K562 (cell line): ENCODE results near the gene STX2. TPM values are rescaled to one million over a fixed set of nuclear protein-coding genes. Genes with fewer than 3 reads are reported as not detected.

Experiments used
- CREB1 ChIP-seq, 2 experiments: sonication (generic) in 1 of 2; formaldehyde crosslinking in 1 of 2; IDR thresholded peaks; 2 replicates each; pipeline versions ENCODE4 v1.6.1 to v1.8.0; 2012 to 2022; ENCODE audit warnings: inconsistent platforms in 1 of 2, mild to moderate bottlenecking in 1 of 2, missing genetic modification reagents in 1 of 2, moderate library complexity in 1 of 2
- CSDE1 ChIP-seq, 2 experiments: fragments of 450-650 bp; IDR thresholded peaks; 2 replicates each; pipeline ENCODE4 v1.6.1; 2016; ENCODE audit warnings: mild to moderate bottlenecking in 1 of 2
- EHMT2 ChIP-seq: fragments of 450-650 bp; IDR thresholded peaks from 2 replicates; pipeline ENCODE4 v1.6.1; 2018; ENCODE audit warnings: antibody characterized with exemption
- ETV6 ChIP-seq, 3 experiments: fragments of 150-350 bp in 1 of 3; sonication (generic) in 1 of 3; formaldehyde crosslinking in 1 of 3; IDR thresholded peaks; 2 replicates each; pipeline versions ENCODE4 v1.6.1 to v1.8.0; 2014 to 2022; ENCODE audit warnings: borderline replicate concordance in 2 of 3, low read depth in 2 of 3, antibody characterized with exemption in 1 of 3, low read length in 1 of 3, mild to moderate bottlenecking in 1 of 3, missing genetic modification reagents in 1 of 3
- FOXA1 ChIP-seq: fragments of 450-650 bp; IDR thresholded peaks from 2 replicates; pipeline ENCODE4 v1.6.1; 2016; ENCODE audit warnings: mild to moderate bottlenecking, borderline replicate concordance
- FOXA3 ChIP-seq, 2 experiments: fragments of 450-650 bp in 1 of 2; sonication (generic) in 1 of 2; formaldehyde crosslinking; IDR thresholded peaks in 1 of 2; conservative IDR thresholded peaks in 1 of 2; 2 replicates each; pipeline versions ENCODE4 v1.4.0 to v1.8.0; 2020 to 2022; ENCODE audit warnings: mild to moderate bottlenecking in 2 of 2, missing genetic modification reagents in 1 of 2
- FOXK1 ChIP-seq: sonication (generic); formaldehyde crosslinking; IDR thresholded peaks from 2 replicates; pipeline ENCODE4 v1.8.0; 2022; ENCODE audit warnings: missing genetic modification reagents, mild to moderate bottlenecking, borderline replicate concordance
- FOXK2 ChIP-seq, 2 experiments: fragments of 450-650 bp; IDR thresholded peaks in 1 of 2; conservative IDR thresholded peaks in 1 of 2; 2 replicates each; pipeline ENCODE4 v1.6.1; 2016; ENCODE audit warnings: low read depth in 2 of 2, mild to moderate bottlenecking in 1 of 2
- GATAD2A ChIP-seq: fragments of 450-650 bp; IDR thresholded peaks from 2 replicates; pipeline ENCODE4 v1.6.1; 2017
- HDAC2 ChIP-seq: fragments of 450-650 bp; IDR thresholded peaks from 2 replicates; pipeline ENCODE4 v1.6.1; 2016; ENCODE audit warnings: mild to moderate bottlenecking
- HDAC6 ChIP-seq: IDR thresholded peaks from 2 replicates; pipeline ENCODE4 v1.6.1; 2012; ENCODE audit warnings: low read depth, mild to moderate bottlenecking, control low read depth, inconsistent platforms, low read length, moderate library complexity
- NFYB ChIP-seq: IDR thresholded peaks from 2 replicates; pipeline ENCODE4 v1.6.1; 2011; ENCODE audit warnings: mild to moderate bottlenecking, moderate library complexity; ENCODE audit not compliant: insufficient read length; ENCODE audit errors: extremely low read depth
- POLR2G ChIP-seq: fragments of 200-400 bp; formaldehyde crosslinking; IDR thresholded peaks from 2 replicates; pipeline ENCODE4 v1.6.1; 2017; ENCODE audit warnings: low read depth, mild to moderate bottlenecking, antibody characterized with exemption, low read length, moderate library complexity
- SETDB1 ChIP-seq: IDR thresholded peaks from one replicate; pipeline ENCODE4 v1.6.1; 2012; ENCODE audit warnings: low read length, control low read depth, inconsistent platforms
- SMARCB1 ChIP-seq: IDR thresholded peaks from 2 replicates; pipeline ENCODE4 v1.6.1; 2011; ENCODE audit warnings: improper control_type of control experiment, low read depth; ENCODE audit not compliant: insufficient read length
- SUPT5H ChIP-seq: fragments of 450-650 bp; IDR thresholded peaks from 2 replicates; pipeline ENCODE4 v1.6.1; 2016
- TEAD2 ChIP-seq: fragments of 450-650 bp; IDR thresholded peaks from 2 replicates; pipeline ENCODE4 v1.6.1; 2016; ENCODE audit warnings: missing genetic modification characterization, control low read depth, missing compliant biosample characterization
- ZKSCAN1 ChIP-seq: fragments of 150-350 bp; IDR thresholded peaks from 2 replicates; pipeline ENCODE4 v1.6.1; 2016; ENCODE audit warnings: low read depth, low read length
- ZNF140 ChIP-seq: fragments of 250-450 bp; sonication (Bioruptor Pico); IDR thresholded peaks from 2 replicates; pipeline ENCODE4 v1.8.0; 2021; ENCODE audit warnings: moderate library complexity, mild to moderate bottlenecking, inconsistent platforms
- ZNF212 ChIP-seq: fragments of 450-650 bp; formaldehyde crosslinking; IDR thresholded peaks from 2 replicates; pipeline ENCODE4 v1.4.0; 2020; ENCODE audit warnings: mild to moderate bottlenecking
- polyA plus RNA-seq, 8 experiments: library from polyadenylated mRNA; depleted of rRNA in 4 of 8; stranded (reverse) in 5 of 8; unstranded in 3 of 8; fragments of >200 nt; fragmentation: Nextera tagmentation in 2 of 8; fragmentation: Illumina TruSeq in 1 of 8; extraction: Ambion mirVana in 2 of 8; extraction: Trizol in 1 of 8; gene quantifications; 2 replicates each; pipeline versions ENCODE4 v1.2.1 to v1.2.3, GENCODE V29; 2011 to 2014; ENCODE audit warnings: inconsistent platforms in 1 of 8, missing spikeins in 1 of 8
- total RNA-seq, 7 experiments: library from RNA; depleted of rRNA in 6 of 7; stranded (reverse); fragments of >200 nt in 6 of 7; fragmentation: Illumina TruSeq in 2 of 7; extraction: Trizol in 2 of 7; gene quantifications; 2 replicates each; pipeline versions ENCODE4 v1.2.1 to v1.2.3, GENCODE V29; 2011 to 2021; ENCODE audit warnings: low replicate concordance in 1 of 7
- TF ChIP-seq, protein P1 (sequence below): fragments of 450-650 bp; conservative IDR thresholded peaks from 2 replicates; pipeline ENCODE4 v1.6.1; 2016; ENCODE audit warnings: missing genetic modification characterization, low read depth, mild to moderate bottlenecking, missing compliant biosample characterization, moderate library complexity
- TF ChIP-seq, protein P2 (sequence below): sonication (generic); formaldehyde crosslinking; IDR thresholded peaks from 2 replicates; pipeline ENCODE4 v1.8.0; 2022; ENCODE audit warnings: mild to moderate bottlenecking, missing genetic modification reagents
- TF ChIP-seq, protein P3 (sequence below): fragments of 450-650 bp; formaldehyde crosslinking; IDR thresholded peaks from 2 replicates; pipeline ENCODE4 v1.4.0; 2022; ENCODE audit warnings: mild to moderate bottlenecking, moderate library complexity
- TF ChIP-seq, protein P4 (sequence below): fragments of 450-650 bp; IDR thresholded peaks from 2 replicates; pipeline ENCODE4 v1.6.1; 2016; ENCODE audit warnings: antibody characterized with exemption
- TF ChIP-seq, protein P5 (sequence below), 2 experiments: fragments of 450-650 bp; conservative IDR thresholded peaks; 2 replicates each; pipeline ENCODE4 v1.6.1; 2017; ENCODE audit warnings: mild to moderate bottlenecking in 2 of 2, moderate library complexity in 2 of 2

STX2 gene
- total and polyA plus RNA-seq, 9 of the 15 experiments (the other 6 are each of a cell fraction or from before 2014, with no cell fraction given) = 22.2 to 54.6 (median 30.8) TPM

DNA sequence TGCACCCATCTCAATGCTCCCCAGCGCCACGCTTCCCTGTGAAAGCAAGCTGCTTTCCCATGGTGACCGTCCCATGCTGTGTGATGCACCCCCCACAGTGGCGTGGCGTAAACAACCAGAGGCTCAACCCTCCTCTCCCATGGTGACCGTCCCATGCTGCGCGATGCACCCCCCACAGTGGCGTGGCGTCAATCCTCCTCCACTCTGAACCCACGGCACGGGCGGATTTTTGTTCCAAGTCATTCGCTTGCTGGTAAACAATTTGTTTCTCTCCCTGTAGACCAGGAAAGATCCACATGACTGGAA is 8.9 kb downstream of the STX2 start (continued):
- TF ChIP-seq FOXA3 (CRISPR knock-in tag; conservative IDR thresholded peaks at IDR 0.05 in 1 of 2, IDR thresholded peaks at IDR 0.05 in 1 of 2) = no peak
- no peak for TF ChIP-seq TEAD2 (tag)
- TF ChIP-seq SUPT5H = no peak
- no peak for TF ChIP-seq SMARCB1
- TF ChIP-seq ETV6 (IDR thresholded peaks at IDR 0.05; ENCODE audit: borderline replicate concordance in 1 of 2, low read depth in 2 of 2, low read length in 1 of 2) = no peak
- TF ChIP-seq ETV6 (CRISPR knock-in tag; IDR thresholded peaks at IDR 0.05; ENCODE audit: borderline replicate concordance) = no peak
- peak; percentile 24; the same call in 1 of the 2 replicates for TF ChIP-seq HDAC2
- peak; percentile 70 to 79 for TF ChIP-seq FOXK2 (conservative IDR thresholded peaks at IDR 0.05 in 1 of 2, IDR thresholded peaks at IDR 0.05 in 1 of 2; ENCODE audit: low read depth in 2 of 2)
- TF ChIP-seq, protein P1, sequence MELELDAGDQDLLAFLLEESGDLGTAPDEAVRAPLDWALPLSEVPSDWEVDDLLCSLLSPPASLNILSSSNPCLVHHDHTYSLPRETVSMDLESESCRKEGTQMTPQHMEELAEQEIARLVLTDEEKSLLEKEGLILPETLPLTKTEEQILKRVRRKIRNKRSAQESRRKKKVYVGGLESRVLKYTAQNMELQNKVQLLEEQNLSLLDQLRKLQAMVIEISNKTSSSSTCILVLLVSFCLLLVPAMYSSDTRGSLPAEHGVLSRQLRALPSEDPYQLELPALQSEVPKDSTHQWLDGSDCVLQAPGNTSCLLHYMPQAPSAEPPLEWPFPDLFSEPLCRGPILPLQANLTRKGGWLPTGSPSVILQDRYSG (tag) = no peak
- TF ChIP-seq EHMT2 = 0 out of 2 replicates have a peak, but pooled peaks have one; percentile 10
- TF ChIP-seq, protein P2, sequence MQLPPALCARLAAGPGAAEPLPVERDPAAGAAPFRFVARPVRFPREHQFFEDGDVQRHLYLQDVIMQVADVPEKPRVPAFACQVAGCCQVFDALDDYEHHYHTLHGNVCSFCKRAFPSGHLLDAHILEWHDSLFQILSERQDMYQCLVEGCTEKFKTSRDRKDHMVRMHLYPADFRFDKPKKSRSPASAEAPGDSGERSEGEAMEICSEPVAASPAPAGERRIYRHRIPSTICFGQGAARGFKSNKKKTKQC (CRISPR knock-in tag) = no peak
- TF ChIP-seq GATAD2A = no peak
- no peak for TF ChIP-seq FOXK1 (CRISPR knock-in tag)
- TF ChIP-seq POLR2G = 0 out of 2 replicates have a peak, but pooled peaks have one; percentile 23
- TF ChIP-seq ZKSCAN1 = no peak
- TF ChIP-seq HDAC6 = no peak
- no peak for TF ChIP-seq ZNF140 (CRISPR knock-in tag)
- TF ChIP-seq, protein P3, sequence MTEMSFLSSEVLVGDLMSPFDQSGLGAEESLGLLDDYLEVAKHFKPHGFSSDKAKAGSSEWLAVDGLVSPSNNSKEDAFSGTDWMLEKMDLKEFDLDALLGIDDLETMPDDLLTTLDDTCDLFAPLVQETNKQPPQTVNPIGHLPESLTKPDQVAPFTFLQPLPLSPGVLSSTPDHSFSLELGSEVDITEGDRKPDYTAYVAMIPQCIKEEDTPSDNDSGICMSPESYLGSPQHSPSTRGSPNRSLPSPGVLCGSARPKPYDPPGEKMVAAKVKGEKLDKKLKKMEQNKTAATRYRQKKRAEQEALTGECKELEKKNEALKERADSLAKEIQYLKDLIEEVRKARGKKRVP (CRISPR knock-in tag) = no peak
- TF ChIP-seq CREB1 (IDR thresholded peaks at IDR 0.05) = no peak
- no peak for TF ChIP-seq CREB1 (CRISPR knock-in tag; IDR thresholded peaks at IDR 0.05)
- no peak for TF ChIP-seq CSDE1 (IDR thresholded peaks at IDR 0.05)
- TF ChIP-seq ZNF212 (CRISPR knock-in tag) = no peak
- TF ChIP-seq, protein P4, sequence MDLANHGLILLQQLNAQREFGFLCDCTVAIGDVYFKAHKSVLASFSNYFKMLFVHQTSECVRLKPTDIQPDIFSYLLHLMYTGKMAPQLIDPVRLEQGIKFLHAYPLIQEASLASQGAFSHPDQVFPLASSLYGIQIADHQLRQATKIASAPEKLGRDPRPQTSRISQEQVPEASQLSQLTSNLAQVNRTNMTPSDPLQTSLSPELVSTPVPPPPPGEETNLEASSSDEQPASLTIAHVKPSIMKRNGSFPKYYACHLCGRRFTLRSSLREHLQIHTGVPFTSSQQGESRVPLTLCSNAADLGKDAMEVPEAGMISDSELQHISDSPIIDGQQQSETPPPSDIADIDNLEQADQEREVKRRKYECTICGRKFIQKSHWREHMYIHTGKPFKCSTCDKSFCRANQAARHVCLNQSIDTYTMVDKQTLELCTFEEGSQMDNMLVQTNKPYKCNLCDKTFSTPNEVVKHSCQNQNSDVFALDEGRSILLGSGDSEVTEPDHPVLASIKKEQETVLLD = peak; percentile 46; the same call in 1 of the 2 replicates
- TF ChIP-seq SETDB1 = no peak
- no peak for TF ChIP-seq NFYB
- TF ChIP-seq FOXA1 = no peak
- TF ChIP-seq, protein P5, sequence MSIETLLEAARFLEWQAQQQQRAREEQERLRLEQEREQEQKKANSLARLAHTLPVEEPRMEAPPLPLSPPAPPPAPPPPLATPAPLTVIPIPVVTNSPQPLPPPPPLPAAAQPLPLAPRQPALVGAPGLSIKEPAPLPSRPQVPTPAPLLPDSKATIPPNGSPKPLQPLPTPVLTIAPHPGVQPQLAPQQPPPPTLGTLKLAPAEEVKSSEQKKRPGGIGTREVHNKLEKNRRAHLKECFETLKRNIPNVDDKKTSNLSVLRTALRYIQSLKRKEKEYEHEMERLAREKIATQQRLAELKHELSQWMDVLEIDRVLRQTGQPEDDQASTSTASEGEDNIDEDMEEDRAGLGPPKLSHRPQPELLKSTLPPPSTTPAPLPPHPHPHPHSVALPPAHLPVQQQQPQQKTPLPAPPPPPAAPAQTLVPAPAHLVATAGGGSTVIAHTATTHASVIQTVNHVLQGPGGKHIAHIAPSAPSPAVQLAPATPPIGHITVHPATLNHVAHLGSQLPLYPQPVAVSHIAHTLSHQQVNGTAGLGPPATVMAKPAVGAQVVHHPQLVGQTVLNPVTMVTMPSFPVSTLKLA (conservative IDR thresholded peaks at IDR 0.05) = peak; percentile 57 to 67; a peak in 3 of 4 replicates
